Breast epithelium (tissue), 4 donors: ENCODE measurements around the gene ZP4. TPM values are rescaled to one million over a fixed set of nuclear protein-coding genes. Genes with fewer than 3 reads are reported as not detected.

ENCODE experiments used
- DNase-seq, 2 donors: peaks; one replicate each; pipeline ENCODE4 v3.0.0-alpha.2; 2019; ENCODE audit warnings: low spot score in 2 of 2
- H3K27ac ChIP-seq, 2 donors: fragments of 200-600 bp; sonication (generic) in 1 of 2; one replicate each; pipeline ENCODE4 v1.5.1; 2016 to 2019; ENCODE audit warnings: mild to moderate bottlenecking in 1 of 2
- H3K27me3 ChIP-seq, 2 donors: fragments of 200-600 bp; sonication (generic) in 1 of 2; one replicate each; pipeline versions ENCODE4 v1.5.1 to v1.6.0; 2017 to 2019; ENCODE audit warnings: control low read depth in 1 of 2, mild to moderate bottlenecking in 1 of 2
- H3K36me3 ChIP-seq: fragments of 200-600 bp; one replicate; pipeline ENCODE4 v1.5.1; 2019
- H3K4me1 ChIP-seq, 2 donors: fragments of 200-600 bp; sonication (generic); one replicate each; pipeline ENCODE4 v1.5.1; 2016 to 2019; ENCODE audit warnings: control low read depth in 1 of 2
- H3K4me3 ChIP-seq, 3 donors: fragments of 200-600 bp; sonication (generic); 1 replicate in 2 of 3; 2 replicates in 1 of 3; pipeline ENCODE4 v1.5.1; 2016 to 2019; ENCODE audit warnings: mild to moderate bottlenecking in 3 of 3, moderate library complexity in 2 of 3
- H3K9me3 ChIP-seq, 2 donors: fragments of 200-600 bp; sonication (generic) in 1 of 2; one replicate each; pipeline ENCODE4 v1.5.1; 2016 to 2019; ENCODE audit warnings: control low read depth in 1 of 2
- POLR2A ChIP-seq: fragments of 450-650 bp; IDR thresholded peaks from one replicate; pipeline ENCODE4 v1.6.1; 2016; ENCODE audit warnings: antibody characterized with exemption, mild to moderate bottlenecking, moderate library complexity
- POLR2AphosphoS5 ChIP-seq, 3 donors: sonication (generic); formaldehyde crosslinking; IDR thresholded peaks; one replicate each; pipeline ENCODE4 v1.6.1; 2017; ENCODE audit warnings: antibody characterized with exemption in 3 of 3
- intact Hi-C: fragments of 100-400 bp; cut with DNase I; formaldehyde crosslinking; loops from one replicate; pipeline ENCODE4 v1.15.1; 2023; ENCODE audit warnings: low total_unique reads
- total RNA-seq, 3 donors: library from RNA; depleted of rRNA; stranded (reverse); fragments of >200 nt; gene quantifications; one replicate each; pipeline ENCODE4 v1.1.0, GENCODE V29; 2016
- TF ChIP-seq, protein P1 (sequence below), 3 donors: fragments of 450-650 bp; IDR thresholded peaks; one replicate each; pipeline ENCODE4 v1.5.1; 2016 to 2017; ENCODE audit warnings: antibody characterized with exemption in 3 of 3, mild to moderate bottlenecking in 3 of 3, moderate library complexity in 3 of 3

ZP4 gene
- total RNA-seq, 3 donors from 2014 or later = not detected

DNA sequence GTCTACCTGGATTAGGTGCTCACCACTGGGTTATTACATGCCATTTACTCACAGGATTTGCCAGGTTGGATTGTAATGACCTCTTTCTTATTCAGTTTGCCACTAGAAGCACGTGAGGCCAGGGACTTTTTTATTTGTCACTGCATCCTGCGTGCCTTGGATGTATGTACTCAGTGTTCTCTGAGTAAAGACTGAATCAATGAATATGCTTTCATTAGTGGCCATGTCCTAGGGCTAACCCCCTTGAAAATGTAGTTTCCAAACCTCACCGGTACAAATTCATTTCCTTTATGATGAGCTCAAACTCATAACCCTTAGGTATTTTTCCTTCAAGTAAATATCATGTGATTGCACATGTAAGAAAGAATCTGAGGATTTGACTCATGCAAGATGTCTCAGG lies 1.3 kb upstream of the ZP4 start:
- TF ChIP-seq POLR2AphosphoS5 (IDR thresholded peaks at IDR 0.05) (no peak), POLR2A (no peak)
- TF ChIP-seq, protein P1, sequence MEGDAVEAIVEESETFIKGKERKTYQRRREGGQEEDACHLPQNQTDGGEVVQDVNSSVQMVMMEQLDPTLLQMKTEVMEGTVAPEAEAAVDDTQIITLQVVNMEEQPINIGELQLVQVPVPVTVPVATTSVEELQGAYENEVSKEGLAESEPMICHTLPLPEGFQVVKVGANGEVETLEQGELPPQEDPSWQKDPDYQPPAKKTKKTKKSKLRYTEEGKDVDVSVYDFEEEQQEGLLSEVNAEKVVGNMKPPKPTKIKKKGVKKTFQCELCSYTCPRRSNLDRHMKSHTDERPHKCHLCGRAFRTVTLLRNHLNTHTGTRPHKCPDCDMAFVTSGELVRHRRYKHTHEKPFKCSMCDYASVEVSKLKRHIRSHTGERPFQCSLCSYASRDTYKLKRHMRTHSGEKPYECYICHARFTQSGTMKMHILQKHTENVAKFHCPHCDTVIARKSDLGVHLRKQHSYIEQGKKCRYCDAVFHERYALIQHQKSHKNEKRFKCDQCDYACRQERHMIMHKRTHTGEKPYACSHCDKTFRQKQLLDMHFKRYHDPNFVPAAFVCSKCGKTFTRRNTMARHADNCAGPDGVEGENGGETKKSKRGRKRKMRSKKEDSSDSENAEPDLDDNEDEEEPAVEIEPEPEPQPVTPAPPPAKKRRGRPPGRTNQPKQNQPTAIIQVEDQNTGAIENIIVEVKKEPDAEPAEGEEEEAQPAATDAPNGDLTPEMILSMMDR (IDR thresholded peaks at IDR 0.05) = no peak
- Histone ChIP-seq H3K4me1 (no peaks in the 10 kb centered on the region), H3K36me3 (no peaks in the 10 kb centered on the region), H3K27me3 (no peaks in the 10 kb centered on the region), H3K9me3 (no peaks in the 10 kb centered on the region), H3K27ac (no peak overlapping the region), H3K4me3 (no peak overlapping the region)
- no peak for DNase-seq
- intact Hi-C loops = no loop called here

DNA sequence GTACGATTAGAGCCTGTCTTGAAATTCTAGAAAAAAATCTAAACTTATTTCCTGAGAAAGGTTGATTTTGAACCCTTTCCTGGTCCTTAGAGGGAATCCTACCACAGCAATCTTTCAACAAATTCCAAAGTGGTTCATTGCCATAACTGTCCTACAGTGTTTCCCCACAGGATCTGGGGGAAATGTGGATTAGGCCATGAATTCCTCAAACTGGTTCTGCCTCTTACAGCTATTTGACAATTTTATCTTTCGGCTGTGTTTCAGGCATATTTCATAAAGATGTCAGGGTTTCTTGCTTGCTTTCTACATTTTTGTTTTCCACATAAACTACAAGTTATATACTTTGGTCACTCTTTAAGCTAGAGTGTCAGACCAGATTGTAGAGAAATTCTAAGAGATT lies 544 bp upstream of the ZP4 start:
- Histone ChIP-seq H3K4me3 (no peak overlapping the region), H3K4me1 (no peaks in the 10 kb centered on the region), H3K27ac (no peak overlapping the region), H3K9me3 (no peaks in the 10 kb centered on the region), H3K27me3 (no peaks in the 10 kb centered on the region), H3K36me3 (no peaks in the 10 kb centered on the region)
- intact Hi-C loops = no loop called here
- no peak for DNase-seq
- TF ChIP-seq, protein P1 (IDR thresholded peaks at IDR 0.05) = no peak
- no peak for TF ChIP-seq POLR2AphosphoS5 (IDR thresholded peaks at IDR 0.05)
- no peak for TF ChIP-seq POLR2A

DNA sequence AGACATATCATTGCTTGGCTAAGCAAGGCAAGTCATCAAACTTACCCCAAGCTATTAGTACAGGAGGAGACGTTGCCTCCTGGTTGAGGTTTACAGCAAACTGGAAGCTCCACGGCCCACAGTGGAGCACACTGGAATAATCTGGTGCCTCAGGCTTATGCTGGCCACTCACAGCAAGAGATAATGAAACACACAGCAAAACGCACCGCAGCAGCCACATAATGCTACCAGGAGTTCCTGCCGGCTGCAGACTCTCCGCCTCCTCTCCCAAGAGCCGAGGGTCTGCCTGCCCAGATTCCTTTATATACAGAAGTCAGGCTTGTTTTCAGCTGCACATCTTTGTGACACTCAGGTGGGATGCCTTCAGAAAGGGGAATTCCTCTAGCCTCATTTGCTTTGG lies 306 bp downstream of the ZP4 start:
- no peaks in the 10 kb centered on the region for H3K4me1 ChIP-seq
- no peaks in the 10 kb centered on the region for H3K9me3 ChIP-seq
- DNase-seq = no peak
- intact Hi-C loops = no loop called here
- H3K36me3 ChIP-seq = no peaks in the 10 kb centered on the region
- H3K27me3 ChIP-seq = no peaks in the 10 kb centered on the region
- H3K27ac ChIP-seq = no peak overlapping the region
- TF ChIP-seq, protein P1 (IDR thresholded peaks at IDR 0.05) = no peak
- TF ChIP-seq POLR2AphosphoS5 (IDR thresholded peaks at IDR 0.05) (no peak), POLR2A (no peak)
- H3K4me3 ChIP-seq = no peak overlapping the region

DNA sequence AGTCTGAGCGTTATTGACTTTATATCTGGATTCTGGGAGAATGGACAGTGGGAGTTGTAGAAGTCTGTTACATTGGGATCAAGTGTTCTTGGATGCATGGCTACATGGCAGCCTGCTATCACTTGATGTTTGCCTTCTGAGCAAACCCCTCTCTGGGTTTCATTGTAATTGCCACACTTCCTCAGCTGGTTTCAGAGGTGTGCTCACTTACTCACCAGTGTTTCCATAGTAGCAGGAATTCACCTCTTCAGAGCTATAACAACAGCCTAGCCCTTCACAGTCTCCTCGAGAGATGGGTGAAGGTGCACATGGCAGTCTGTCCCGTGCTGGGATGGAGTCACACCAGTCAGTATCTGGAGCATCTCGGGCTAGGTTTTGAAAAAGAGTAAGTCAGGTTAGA lies 2.6 kb downstream of the ZP4 start:
- intact Hi-C loops = no loop called here
- H3K4me3 ChIP-seq = no peak overlapping the region
- H3K27ac ChIP-seq = no peak overlapping the region
- TF ChIP-seq, protein P1 (IDR thresholded peaks at IDR 0.05) = no peak
- no peak for TF ChIP-seq POLR2A
- no peak for TF ChIP-seq POLR2AphosphoS5 (IDR thresholded peaks at IDR 0.05)
- H3K27me3 ChIP-seq = no peaks in the 10 kb centered on the region
- no peak for DNase-seq
- no peaks in the 10 kb centered on the region for H3K4me1 ChIP-seq
- no peaks in the 10 kb centered on the region for H3K36me3 ChIP-seq
- H3K9me3 ChIP-seq = no peaks in the 10 kb centered on the region

DNA sequence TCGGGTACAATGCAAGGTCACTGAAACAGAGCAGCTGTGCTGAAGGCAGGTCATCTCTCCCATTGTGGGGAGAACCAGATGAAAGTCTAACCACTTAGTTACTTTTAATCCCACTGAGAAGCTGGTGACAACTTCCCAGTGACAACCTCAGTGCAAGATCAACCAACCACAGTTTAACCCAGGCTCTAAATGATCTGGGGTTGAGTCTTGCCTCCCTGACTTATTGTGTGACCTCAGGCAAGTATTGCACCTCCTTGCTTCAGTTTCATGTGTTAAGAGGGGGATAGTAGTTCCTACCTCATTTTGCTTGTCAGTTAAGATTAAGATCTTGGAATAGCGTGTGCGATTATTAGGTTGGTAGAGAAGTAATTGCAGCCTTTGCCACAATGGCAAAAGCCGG lies 3.2 kb downstream of the ZP4 start:
- no peak overlapping the region for H3K4me3 ChIP-seq
- H3K4me1 ChIP-seq = no peaks in the 10 kb centered on the region
- intact Hi-C loops = no loop called here
- H3K27me3 ChIP-seq = no peaks in the 10 kb centered on the region
- no peaks in the 10 kb centered on the region for H3K9me3 ChIP-seq
- TF ChIP-seq POLR2A = no peak
- TF ChIP-seq, protein P1 (IDR thresholded peaks at IDR 0.05) = no peak
- no peak for TF ChIP-seq POLR2AphosphoS5 (IDR thresholded peaks at IDR 0.05)
- H3K27ac ChIP-seq = no peak overlapping the region
- H3K36me3 ChIP-seq = no peaks in the 10 kb centered on the region
- no peak for DNase-seq
